Daoy (cell line): ENCODE data around the gene TNS3. TPM values are rescaled to one million over a fixed set of nuclear protein-coding genes. Genes with fewer than 3 reads are reported as not detected.

ENCODE experiments used
- DNase-seq: peaks from one replicate; pipeline ENCODE4 v3.0.0-alpha.2; 2015; ENCODE audit warnings: low read depth
- total RNA-seq: library from RNA; depleted of rRNA; stranded (reverse); fragments of >200 nt; shearing (Covaris generic); gene quantifications from 2 replicates; pipeline ENCODE4 v1.2.3, GENCODE V29; 2014

TNS3 gene
- total RNA-seq, 1 experiment from 2014 or later = 58.3 TPM

- DNase-seq = no peak
Observed at GRCh38 chr7:47488201-47488968, 93.5 kb downstream of the TNS3 start.

DNA sequence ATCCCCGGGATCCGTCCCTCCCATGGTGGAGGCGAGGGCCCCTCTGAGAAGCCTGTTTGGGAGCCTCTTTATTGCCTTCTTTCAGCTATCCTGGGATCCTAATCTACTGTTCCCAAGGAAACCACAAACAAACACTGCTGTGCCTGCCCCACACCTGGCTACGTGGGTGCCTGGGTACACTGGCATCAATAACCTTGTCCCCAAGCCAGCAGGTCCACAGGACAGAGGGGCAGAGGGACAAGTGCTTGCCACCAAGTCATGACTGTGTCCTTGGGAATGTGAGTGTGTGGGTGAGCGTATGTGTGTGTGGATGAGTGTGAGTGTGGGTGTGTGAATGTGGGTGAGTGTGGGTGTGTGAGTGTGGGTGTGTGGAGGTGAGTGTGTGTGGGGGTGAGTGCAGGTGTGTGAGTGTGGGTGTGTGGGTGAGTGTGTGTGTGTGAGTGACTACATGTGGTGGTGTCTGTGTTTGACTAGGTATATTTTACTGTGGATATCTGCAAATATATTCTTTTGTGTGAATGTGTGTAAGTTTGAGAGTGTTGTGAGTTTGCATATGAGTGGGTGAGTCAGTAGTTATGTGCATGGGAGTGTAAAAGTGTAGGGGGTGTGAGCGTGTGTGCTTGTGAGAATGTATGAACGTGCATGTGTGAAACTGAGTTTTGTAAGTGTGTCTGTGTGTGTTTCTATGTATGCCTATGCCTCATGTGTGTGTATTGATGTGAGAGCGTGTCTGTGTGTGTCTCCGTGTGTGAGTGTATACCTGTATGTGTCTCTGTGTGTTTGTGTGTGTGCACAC, 96.1 kb downstream of the TNS3 start:
- DNase-seq = no peak

DNA sequence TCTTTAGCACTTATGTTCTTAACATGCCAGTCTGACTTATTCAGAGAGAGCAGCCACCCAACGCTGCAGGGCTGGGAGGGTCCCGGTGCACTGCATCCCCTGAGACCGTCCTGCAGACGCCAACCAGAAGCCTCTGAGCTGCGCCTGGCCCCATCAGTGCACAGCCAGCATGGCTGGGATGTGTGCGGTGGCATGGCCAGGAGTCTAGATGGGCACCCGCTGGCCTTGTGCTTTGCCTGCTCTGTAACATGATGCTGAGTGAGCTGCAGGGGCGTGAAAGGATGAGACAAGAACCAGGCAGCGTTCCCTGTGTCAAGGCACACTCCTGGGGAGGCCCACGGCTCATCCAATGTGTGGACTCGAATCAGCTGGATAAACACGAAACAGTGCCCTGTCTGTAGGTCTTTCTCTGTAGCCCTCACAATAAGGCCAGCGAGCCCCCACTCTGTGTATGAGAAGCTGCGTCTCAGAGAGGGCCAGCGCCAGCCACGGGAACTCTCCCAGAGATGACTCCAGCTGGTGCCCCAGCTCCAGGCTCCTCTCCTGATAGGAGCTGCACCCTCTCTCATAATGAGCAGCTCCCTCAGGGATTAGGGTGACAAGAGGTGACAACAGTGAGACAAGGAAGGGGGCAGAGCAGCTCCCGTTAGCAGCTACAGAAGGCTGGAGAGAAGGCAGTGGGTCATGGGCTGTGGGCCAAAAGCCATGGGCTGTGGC, 96.8 kb downstream of the TNS3 start:
- no peak for DNase-seq

- DNase-seq = no peak
Observed at GRCh38 chr7:47484457-47484856, 97.5 kb downstream of the TNS3 start.

- no peak for DNase-seq
Observed at GRCh38 chr7:47483604-47484273, 98.2 kb downstream of the TNS3 start.

DNA sequence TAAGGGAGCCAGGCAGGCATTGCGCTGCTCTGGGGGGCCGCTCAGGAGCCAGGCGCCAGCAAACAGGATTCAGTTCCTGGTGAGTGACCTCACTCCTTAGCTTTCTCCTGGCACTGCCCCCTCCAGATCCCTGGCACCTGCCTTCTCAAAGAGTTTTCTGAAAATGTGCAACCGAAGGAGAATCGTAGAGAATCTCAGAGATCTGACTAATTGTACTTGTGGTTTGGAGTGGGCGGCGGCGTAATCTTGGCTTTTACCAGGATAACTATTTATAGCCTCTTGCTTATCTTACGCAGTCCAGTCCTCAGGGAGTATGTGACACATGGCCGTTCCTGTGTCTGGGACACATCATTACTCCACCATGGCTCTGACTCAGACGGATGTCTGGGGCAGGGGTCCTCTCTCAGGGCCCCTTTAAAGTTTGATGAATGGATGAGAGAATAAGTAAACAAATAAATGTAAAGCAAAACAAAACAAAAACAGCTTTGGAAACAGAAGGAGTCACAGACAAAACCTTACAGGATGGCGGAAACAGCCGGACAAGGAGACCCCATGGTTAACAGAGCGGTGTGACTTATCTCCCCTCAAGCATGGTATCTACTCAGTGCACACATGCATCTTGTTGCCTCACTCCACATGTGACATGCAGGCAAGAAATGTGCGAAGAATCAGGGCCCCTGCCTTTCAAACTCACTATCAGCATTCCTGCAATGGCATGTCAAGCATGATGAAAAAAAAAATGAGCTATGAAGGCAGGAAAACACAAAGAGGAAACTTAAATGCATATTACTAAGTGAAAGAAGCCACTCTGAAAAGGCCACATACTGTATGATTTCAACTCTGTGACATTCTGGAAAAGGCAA, 99.7 kb downstream of the TNS3 start:
- DNase-seq = peak; percentile 94

- DNase-seq = no peak
Observed at GRCh38 chr7:47481541-47482012, 100.3 kb downstream of the TNS3 start.

- no peak for DNase-seq
Observed at GRCh38 chr7:47480576-47481538, 101.1 kb downstream of the TNS3 start.

GRCh38 chr7:47479821-47480575, 101.9 kb downstream of the TNS3 start:
- DNase-seq = no peak

GRCh38 chr7:47478926-47479711, 102.8 kb downstream of the TNS3 start:
- no peak for DNase-seq

GRCh38 chr7:47478017-47478344, 103.9 kb downstream of the TNS3 start:
- peak; percentile 68 for DNase-seq

DNA sequence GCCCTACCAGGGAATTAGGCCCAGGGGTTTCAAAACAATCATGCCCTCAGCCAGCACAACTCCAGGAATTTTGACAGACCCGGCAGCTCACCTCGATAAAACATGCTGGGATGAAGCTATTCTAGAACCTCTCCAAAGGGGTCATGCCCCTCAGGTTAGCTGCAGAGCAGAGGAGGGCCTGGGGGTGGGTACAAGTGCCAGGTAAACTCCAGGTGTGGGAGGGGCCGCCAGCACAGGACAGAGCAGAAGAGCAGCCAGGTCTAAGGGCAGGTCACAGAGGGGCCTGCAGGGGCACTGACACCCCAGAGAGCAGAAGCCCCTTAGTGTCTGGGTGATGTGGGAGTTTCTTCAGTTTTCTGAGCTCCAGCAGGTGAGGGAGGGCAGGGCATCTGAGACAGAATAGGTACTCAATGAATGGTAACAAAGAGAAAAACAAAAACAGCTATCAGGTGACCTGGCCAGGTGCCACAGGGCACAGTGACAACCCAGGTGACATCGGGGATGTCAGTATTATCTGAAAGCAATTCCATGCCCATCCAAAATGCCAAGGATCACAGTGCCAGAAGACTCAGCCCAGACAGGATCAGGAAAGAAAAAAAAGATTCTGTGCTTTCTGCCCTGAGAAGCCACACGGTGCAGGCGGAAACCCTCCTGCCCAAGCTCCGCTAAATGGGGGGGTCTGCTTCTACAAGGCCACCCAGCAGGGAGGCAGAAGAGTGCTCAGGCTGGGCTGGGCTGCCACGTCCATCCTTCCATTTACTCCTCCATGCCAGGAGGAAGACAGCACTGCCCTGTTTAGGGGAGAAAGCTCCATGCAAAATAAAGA, 104.5 kb downstream of the TNS3 start:
- DNase-seq = no peak

DNA sequence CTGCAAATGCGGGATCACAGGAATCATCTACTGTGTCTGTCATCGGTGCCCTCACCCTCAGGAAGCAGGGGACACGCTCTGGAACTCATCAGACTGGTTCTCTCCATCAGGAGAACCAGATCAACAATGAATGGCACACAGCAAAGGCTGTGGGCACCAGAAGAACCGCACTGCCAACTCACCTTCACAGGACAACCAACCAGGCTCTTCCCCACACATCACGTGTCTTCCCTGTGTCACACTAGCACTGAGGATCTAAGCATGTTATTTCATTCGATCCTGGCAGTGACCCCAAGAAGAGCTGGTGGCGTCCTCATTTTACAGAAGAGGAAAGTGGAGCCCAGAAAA, 106.1 kb downstream of the TNS3 start:
- DNase-seq = no peak

- peak; percentile 99 for DNase-seq
Observed at GRCh38 chr7:47474937-47475879, 106.7 kb downstream of the TNS3 start.

GRCh38 chr7:47474211-47474936, 107.5 kb downstream of the TNS3 start:
- DNase-seq = no peak
